Activated CD8-positive, alpha-beta memory T cell treated with anti-CD3 and anti-CD28 coated beads, Interleukin-2, amount 10 ng/mL, durations not matched to agents 7 days and 5 days (primary cell): ENCODE data around the gene CREB5. TPM values are rescaled to one million over a fixed set of nuclear protein-coding genes. Genes with fewer than 3 reads are reported as not detected.

Source experiments
- ATAC-seq: fragments of 150-1000 bp; cut with Tn5 transposase; one replicate; pipeline ENCODE4 v1.10.0; 2021; ENCODE audit warnings: moderate library complexity
- CTCF ChIA-PET: fragments of 350-600 bp; sonication (Branson Sonifier 250); formaldehyde crosslinking; loops from one replicate; lab custom pipeline; 2021; ENCODE audit warnings: antibody characterized with exemption; lab: Charles Lee
- DNase-seq: peaks from one replicate; pipeline ENCODE4 v3.0.0-alpha.2; 2020
- H3K27ac Mint-ChIP-seq: one replicate; pipeline ENCODE4 v1.8.0; 2021; ENCODE audit warnings: mild to moderate bottlenecking, mixed read lengths
- H3K27me3 Mint-ChIP-seq: one replicate; pipeline ENCODE4 v1.8.0; 2021; ENCODE audit warnings: mixed read lengths
- H3K36me3 Mint-ChIP-seq: one replicate; pipeline ENCODE4 v1.8.0; 2021; ENCODE audit warnings: mild to moderate bottlenecking, mixed read lengths
- H3K4me1 Mint-ChIP-seq: one replicate; pipeline ENCODE4 v1.8.0; 2021; ENCODE audit warnings: mixed read lengths
- H3K4me3 Mint-ChIP-seq: one replicate; pipeline ENCODE4 v1.8.0; 2021; ENCODE audit warnings: mild to moderate bottlenecking, moderate library complexity, mixed read lengths
- H3K9me3 Mint-ChIP-seq: one replicate; pipeline ENCODE4 v1.8.0; 2022; ENCODE audit warnings: low read depth, mixed read lengths
- total RNA-seq, 2 experiments: library from RNA; stranded (reverse); gene quantifications; one replicate each; pipeline ENCODE4 v1.2.3, GENCODE V29; 2021

The CREB5 gene
- total RNA-seq, 2 experiments from 2014 or later = not detected

- no peak for ATAC-seq
- H3K4me1 Mint-ChIP-seq = no peaks in the 10 kb centered on the region
- H3K9me3 Mint-ChIP-seq = peaks cover 3% of the 10 kb centered on the region
- no peak overlapping the region for H3K4me3 Mint-ChIP-seq
- H3K27me3 Mint-ChIP-seq = peaks cover 2% of the 10 kb centered on the region
- CTCF ChIA-PET = no interaction called here
- H3K27ac Mint-ChIP-seq = no peak overlapping the region
- no peaks in the 10 kb centered on the region for H3K36me3 Mint-ChIP-seq
- no peak for DNase-seq
Observed at GRCh38 chr7:28748933-28749584, 336.7 kb downstream of the CREB5 start.

DNA sequence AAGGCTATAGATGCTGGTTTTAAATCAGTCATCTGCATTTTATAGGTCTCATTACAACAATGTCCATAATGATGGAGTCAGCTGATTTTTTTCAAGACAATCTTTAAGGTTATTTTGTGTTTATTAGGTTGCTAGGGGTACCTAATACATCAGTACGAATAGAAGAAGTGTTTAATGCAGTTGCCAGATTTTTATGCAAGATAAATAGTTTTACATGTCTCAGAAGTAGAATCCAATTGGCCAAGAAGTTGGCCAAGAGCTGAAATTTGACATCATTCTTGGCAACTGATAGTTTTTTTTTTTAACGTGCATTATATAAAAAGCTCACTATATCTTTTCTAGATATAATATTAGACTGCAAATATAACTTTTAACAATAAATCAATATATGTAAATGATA lies 337.3 kb downstream of the CREB5 start:
- CTCF ChIA-PET = no interaction called here
- Mint-ChIP-seq H3K36me3 (no peaks in the 10 kb centered on the region), H3K27ac (no peak overlapping the region), H3K4me1 (no peaks in the 10 kb centered on the region), H3K4me3 (no peak overlapping the region), H3K27me3 (peaks cover 2% of the 10 kb centered on the region), H3K9me3 (peaks cover 3% of the 10 kb centered on the region)
- DNase-seq (no peak), ATAC-seq (no peak)

- CTCF ChIA-PET = no interaction called here
- no peak overlapping the region for H3K4me3 Mint-ChIP-seq
- H3K9me3 Mint-ChIP-seq = no peaks in the 10 kb centered on the region
- peaks cover 2% of the 10 kb centered on the region for H3K27me3 Mint-ChIP-seq
- DNase-seq (no peak), ATAC-seq (no peak)
- no peaks in the 10 kb centered on the region for H3K4me1 Mint-ChIP-seq
- no peak overlapping the region for H3K27ac Mint-ChIP-seq
- H3K36me3 Mint-ChIP-seq = no peaks in the 10 kb centered on the region
Observed at GRCh38 chr7:28750981-28751380, 338.7 kb downstream of the CREB5 start.

GRCh38 chr7:28753613-28754012 lies 341.3 kb downstream of the CREB5 start:
- Mint-ChIP-seq H3K4me1 (no peaks in the 10 kb centered on the region), H3K27ac (no peak overlapping the region), H3K4me3 (no peak overlapping the region), H3K36me3 (no peaks in the 10 kb centered on the region), H3K9me3 (no peaks in the 10 kb centered on the region), H3K27me3 (no peaks in the 10 kb centered on the region)
- DNase-seq (no peak), ATAC-seq (no peak)
- CTCF ChIA-PET = no interaction called here

DNA sequence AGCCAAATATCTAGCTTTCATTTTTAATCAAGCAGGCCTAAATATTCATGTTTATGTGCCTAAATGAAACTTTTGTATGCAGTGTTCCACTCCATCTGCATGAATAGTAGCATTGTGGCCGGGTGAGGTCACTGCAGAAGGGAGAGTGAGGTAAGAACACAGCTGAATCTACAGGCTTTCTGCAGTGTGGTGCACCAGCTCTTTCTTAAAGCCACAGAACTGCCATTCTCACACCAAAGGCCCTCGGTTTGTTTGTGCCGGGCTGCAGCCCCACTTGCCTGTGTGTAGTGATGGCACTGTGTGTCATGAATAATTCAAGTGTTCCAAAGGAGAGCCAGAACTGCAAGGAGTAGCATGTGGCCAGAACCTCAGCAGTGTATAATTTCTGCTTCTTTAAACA lies 341.7 kb downstream of the CREB5 start:
- H3K36me3 Mint-ChIP-seq = no peaks in the 10 kb centered on the region
- H3K27me3 Mint-ChIP-seq = no peaks in the 10 kb centered on the region
- no peak for ATAC-seq
- no peak for DNase-seq
- no peaks in the 10 kb centered on the region for H3K9me3 Mint-ChIP-seq
- H3K27ac Mint-ChIP-seq = no peak overlapping the region
- H3K4me3 Mint-ChIP-seq = no peak overlapping the region
- CTCF ChIA-PET = no interaction called here
- no peaks in the 10 kb centered on the region for H3K4me1 Mint-ChIP-seq

GRCh38 chr7:28754447-28754846 lies 342.1 kb downstream of the CREB5 start:
- Mint-ChIP-seq H3K27me3 (no peaks in the 10 kb centered on the region), H3K27ac (no peak overlapping the region), H3K36me3 (no peaks in the 10 kb centered on the region), H3K4me1 (no peaks in the 10 kb centered on the region), H3K9me3 (no peaks in the 10 kb centered on the region), H3K4me3 (no peak overlapping the region)
- DNase-seq (no peak), ATAC-seq (no peak)
- CTCF ChIA-PET = no interaction called here

GRCh38 chr7:28755255-28755654 lies 342.9 kb downstream of the CREB5 start:
- ATAC-seq (no peak), DNase-seq (no peak)
- Mint-ChIP-seq H3K9me3 (no peaks in the 10 kb centered on the region), H3K4me3 (no peak overlapping the region), H3K27me3 (no peaks in the 10 kb centered on the region), H3K4me1 (no peaks in the 10 kb centered on the region), H3K27ac (no peak overlapping the region), H3K36me3 (no peaks in the 10 kb centered on the region)
- CTCF ChIA-PET = no interaction called here

GRCh38 chr7:28758186-28758585 lies 345.9 kb downstream of the CREB5 start:
- Mint-ChIP-seq H3K4me1 (no peaks in the 10 kb centered on the region), H3K27me3 (no peaks in the 10 kb centered on the region), H3K27ac (no peak overlapping the region), H3K36me3 (no peaks in the 10 kb centered on the region), H3K4me3 (no peak overlapping the region), H3K9me3 (no peaks in the 10 kb centered on the region)
- DNase-seq (no peak), ATAC-seq (no peak)
- CTCF ChIA-PET = no interaction called here

- CTCF ChIA-PET = interaction anchor here (0.5 kb wide), 1 partner anchor 157 kb away, joined by 3 read pairs; no protein-coding TSS in a partner anchor
- no peak for DNase-seq
- H3K27ac Mint-ChIP-seq = no peak overlapping the region
- H3K27me3 Mint-ChIP-seq = no peaks in the 10 kb centered on the region
- no peaks in the 10 kb centered on the region for H3K9me3 Mint-ChIP-seq
- H3K36me3 Mint-ChIP-seq = no peaks in the 10 kb centered on the region
- ATAC-seq = no peak
- H3K4me3 Mint-ChIP-seq = no peak overlapping the region
- H3K4me1 Mint-ChIP-seq = no peaks in the 10 kb centered on the region
Observed at GRCh38 chr7:28759475-28759971, 347.2 kb downstream of the CREB5 start.

- no peaks in the 10 kb centered on the region for H3K27me3 Mint-ChIP-seq
- CTCF ChIA-PET = no interaction called here
- H3K4me1 Mint-ChIP-seq = no peaks in the 10 kb centered on the region
- no peak for ATAC-seq
- H3K9me3 Mint-ChIP-seq = no peaks in the 10 kb centered on the region
- no peak overlapping the region for H3K27ac Mint-ChIP-seq
- no peak for DNase-seq
- no peaks in the 10 kb centered on the region for H3K36me3 Mint-ChIP-seq
- no peak overlapping the region for H3K4me3 Mint-ChIP-seq
Observed at GRCh38 chr7:28761505-28761904, 349.2 kb downstream of the CREB5 start.

DNA sequence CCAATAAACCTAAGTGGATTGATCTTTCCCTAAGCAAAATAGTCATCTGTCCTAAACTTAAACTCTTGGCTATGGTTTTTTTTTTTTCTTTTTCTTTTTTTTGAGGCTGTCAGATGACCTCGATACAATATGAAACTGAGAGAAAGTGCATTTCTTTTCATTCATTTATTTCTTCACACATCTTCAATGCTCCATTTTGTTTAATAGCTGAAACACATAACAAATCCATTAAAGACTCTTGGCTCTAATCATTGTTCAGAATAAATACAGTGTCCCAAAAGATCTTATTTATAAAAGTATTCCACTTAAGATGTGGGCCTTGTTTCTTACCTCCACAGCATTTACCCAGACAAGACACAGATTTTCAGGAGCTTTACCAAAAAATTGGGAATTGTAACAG lies 350.3 kb downstream of the CREB5 start:
- no peaks in the 10 kb centered on the region for H3K36me3 Mint-ChIP-seq
- H3K9me3 Mint-ChIP-seq = no peaks in the 10 kb centered on the region
- H3K27me3 Mint-ChIP-seq = no peaks in the 10 kb centered on the region
- no peaks in the 10 kb centered on the region for H3K4me1 Mint-ChIP-seq
- no peak for ATAC-seq
- no peak for DNase-seq
- no peak overlapping the region for H3K27ac Mint-ChIP-seq
- no peak overlapping the region for H3K4me3 Mint-ChIP-seq
- CTCF ChIA-PET = no interaction called here

GRCh38 chr7:28766359-28766758 lies 354.0 kb downstream of the CREB5 start:
- CTCF ChIA-PET = no interaction called here
- DNase-seq (no peak), ATAC-seq (no peak)
- no peak overlapping the region for H3K4me3 Mint-ChIP-seq
- no peak overlapping the region for H3K27ac Mint-ChIP-seq
- H3K36me3 Mint-ChIP-seq = no peaks in the 10 kb centered on the region
- H3K4me1 Mint-ChIP-seq = no peaks in the 10 kb centered on the region
- H3K27me3 Mint-ChIP-seq = no peaks in the 10 kb centered on the region
- no peaks in the 10 kb centered on the region for H3K9me3 Mint-ChIP-seq

- no peak for ATAC-seq
- Mint-ChIP-seq H3K4me3 (no peak overlapping the region), H3K27me3 (no peaks in the 10 kb centered on the region), H3K36me3 (no peaks in the 10 kb centered on the region), H3K4me1 (no peaks in the 10 kb centered on the region), H3K9me3 (no peaks in the 10 kb centered on the region), H3K27ac (no peak overlapping the region)
- DNase-seq = no peak
- CTCF ChIA-PET = no interaction called here
Observed at GRCh38 chr7:28767356-28767755, 355.0 kb downstream of the CREB5 start.

DNA sequence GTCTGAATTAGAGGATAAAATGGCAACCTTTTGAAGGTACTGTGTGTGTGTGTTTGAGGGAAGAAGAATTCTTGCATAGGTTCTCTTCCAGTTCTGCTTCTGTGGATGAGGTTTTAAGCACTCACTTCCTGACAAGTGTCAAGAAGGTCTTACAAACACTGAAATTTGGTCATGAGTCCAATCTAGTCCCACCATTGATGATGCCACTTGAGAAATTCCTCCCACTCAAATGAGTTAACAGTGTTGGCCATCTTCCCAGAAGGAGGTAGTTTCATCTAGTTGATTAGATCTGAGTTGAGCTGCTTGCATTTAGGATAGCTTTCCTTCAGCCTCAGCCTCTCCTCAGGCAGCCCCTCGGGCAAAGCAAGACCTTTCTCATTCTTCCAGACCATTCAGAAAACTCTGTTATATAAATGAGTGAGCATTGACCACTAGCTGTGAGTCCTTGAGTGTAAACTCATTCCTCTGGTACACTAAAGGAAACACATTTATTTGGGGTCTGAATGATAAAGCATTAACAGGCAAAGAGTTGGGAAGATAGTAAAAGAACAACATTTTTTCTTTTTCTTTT lies 356.3 kb downstream of the CREB5 start:
- Mint-ChIP-seq H3K4me1 (no peaks in the 10 kb centered on the region), H3K27ac (no peak overlapping the region), H3K36me3 (no peaks in the 10 kb centered on the region), H3K4me3 (no peak overlapping the region), H3K27me3 (no peaks in the 10 kb centered on the region), H3K9me3 (no peaks in the 10 kb centered on the region)
- no peak for ATAC-seq
- CTCF ChIA-PET = no interaction called here
- no peak for DNase-seq
